ENCODE data around the gene ARFGAP1.
A peak's percentile ranks its signal among the peaks of the same experiment; 100 is the strongest.

ARFGAP1 gene

DNA sequence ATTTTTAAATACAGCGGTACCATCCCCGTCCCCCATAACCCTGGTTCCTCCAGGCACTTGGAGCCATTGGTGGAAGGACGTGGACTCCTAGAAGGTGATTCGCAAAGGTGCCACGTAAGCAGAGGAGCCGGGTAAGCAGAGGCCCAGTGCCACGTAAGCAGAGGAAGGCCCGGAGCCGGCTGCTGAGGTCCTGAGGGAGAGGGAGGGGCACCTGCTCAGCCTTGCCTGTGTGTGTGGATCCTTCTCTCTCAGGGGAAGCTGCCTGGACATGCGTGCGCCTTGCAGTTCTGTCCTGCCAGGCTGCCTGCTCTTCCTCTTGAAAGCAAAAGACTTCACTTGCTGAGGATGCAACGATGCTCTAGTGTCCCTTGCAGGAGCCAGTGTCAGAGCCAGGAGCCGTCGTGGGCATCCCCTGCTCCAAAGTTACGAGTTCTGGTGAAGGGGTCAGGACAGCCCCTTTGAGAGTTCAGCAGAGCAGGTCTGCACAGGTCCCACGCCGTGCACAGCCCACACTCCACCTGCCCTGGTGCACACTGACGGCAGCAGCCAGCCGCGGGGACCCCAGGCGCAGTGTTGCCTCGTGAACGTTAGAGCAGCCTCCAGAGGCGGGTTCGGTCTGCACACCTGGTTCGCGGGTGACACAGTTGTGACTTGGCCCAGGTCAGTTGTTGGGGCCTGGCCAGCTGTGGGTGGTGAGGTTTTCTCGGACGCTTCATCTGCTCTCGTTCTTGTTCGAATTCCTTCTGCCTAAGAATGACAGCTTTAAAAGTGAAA lies 16.5 kb upstream of the ARFGAP1 start:
- in situ Hi-C loops (cut with MboI; ENCODE audit: low pct_unique_long_range_greater_than_20kb, low sequenced_read_pairs): no loop called here
- DNase-seq: peak; percentile 21

DNA sequence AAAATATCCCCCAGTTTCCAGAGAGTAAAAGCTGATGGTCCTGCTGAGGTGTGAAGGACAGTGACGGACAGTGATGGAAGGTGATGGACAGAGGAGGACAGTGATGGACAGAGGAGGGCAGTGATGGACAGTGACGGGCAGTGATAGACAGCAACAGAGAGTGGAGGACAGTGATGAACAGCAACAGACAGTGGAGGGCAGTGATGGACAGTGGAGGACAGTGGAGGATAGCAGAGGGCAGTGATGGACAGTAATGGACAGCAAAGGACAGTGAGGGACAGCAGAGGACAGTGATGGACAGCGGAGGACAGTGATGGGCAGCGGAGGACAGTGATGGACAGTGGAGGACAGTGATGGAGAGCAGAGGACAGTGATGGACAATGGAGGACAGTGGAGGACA lies 15.7 kb upstream of the ARFGAP1 start:
- DNase-seq: no peak
- in situ Hi-C loops (cut with MboI; ENCODE audit: low pct_unique_long_range_greater_than_20kb, low sequenced_read_pairs): no loop called here

DNA sequence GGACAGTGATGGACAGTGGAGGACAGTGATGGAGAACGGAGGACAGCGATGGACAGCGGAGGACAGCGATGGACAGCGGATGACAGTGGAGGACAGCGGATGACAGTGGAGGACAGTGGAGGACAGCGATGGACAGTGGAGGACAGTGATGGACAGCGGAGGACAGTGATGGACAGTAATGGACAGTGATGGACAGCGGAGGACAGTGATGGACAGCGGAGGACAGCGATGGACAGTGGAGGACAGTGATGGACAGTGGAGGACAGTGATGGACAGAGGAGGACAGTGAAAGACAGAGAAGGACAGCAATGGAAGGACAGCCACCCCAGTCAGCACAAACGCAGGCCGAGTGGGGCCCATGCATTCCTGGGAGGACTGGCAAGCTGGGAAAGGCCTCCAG lies 15.0 kb upstream of the ARFGAP1 start:
- in situ Hi-C loops (cut with MboI; ENCODE audit: low pct_unique_long_range_greater_than_20kb, low sequenced_read_pairs): no loop called here
- no peak for DNase-seq

DNA sequence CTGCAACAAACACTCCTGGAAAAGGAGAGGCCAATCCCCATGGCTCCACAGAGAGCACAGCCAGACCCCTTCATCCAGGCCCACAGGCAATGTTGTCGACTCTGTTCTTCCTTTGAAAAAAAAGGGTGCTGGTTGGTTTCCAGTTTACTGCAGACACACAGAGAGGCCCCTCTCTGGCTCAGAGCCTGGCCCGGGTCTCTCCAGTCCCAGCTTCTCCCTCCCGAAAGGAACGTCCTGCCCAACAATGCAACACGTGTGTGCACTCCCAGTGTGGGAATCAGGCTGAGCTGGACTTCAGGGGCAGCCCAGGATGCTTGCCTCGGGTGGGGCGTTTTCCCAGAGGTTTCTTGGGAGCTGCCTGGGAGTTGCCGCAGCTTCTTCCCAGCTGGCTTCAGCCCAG lies 13.8 kb upstream of the ARFGAP1 start:
- in situ Hi-C loops (cut with MboI; ENCODE audit: low pct_unique_long_range_greater_than_20kb, low sequenced_read_pairs): no loop called here
- DNase-seq: no peak

DNA sequence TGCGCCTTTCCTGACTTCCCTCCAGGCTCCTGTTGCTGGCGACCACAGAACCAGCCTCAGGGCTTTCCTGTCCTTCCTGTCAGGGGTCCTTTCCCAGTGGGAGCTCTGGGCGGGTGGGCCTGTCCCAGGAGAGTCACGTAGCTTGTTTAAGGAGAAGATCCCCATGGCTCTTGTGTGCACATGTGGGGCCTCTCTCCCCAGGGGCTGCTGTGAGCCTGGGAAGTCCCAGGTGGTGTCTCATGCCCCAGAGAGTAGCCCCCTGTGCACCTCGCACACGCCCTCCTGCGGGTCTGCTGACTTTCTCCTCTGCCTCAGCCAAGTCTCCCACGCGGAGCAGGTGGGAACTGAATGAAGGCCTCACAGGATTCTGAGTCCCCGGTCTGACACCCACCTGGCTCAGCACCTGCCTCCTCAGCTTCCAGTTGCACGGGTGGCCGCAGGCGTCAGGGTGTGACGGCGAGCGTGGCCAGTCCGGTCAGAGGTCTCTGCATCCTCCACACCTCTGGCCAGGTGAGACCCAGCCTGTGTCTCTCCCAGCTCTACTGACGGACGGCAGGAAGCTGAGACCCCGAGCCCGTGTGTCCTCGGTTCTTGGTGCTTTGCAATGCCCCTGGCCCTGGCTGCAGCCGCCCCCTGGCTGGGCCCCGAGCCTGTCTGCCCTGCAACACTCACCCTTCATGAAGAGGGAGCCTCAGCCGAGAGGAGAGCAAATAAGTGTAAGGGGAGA lies 12.7 kb upstream of the ARFGAP1 start:
- no peak for DNase-seq
- in situ Hi-C loops (cut with MboI; ENCODE audit: low pct_unique_long_range_greater_than_20kb, low sequenced_read_pairs): no loop called here

DNA sequence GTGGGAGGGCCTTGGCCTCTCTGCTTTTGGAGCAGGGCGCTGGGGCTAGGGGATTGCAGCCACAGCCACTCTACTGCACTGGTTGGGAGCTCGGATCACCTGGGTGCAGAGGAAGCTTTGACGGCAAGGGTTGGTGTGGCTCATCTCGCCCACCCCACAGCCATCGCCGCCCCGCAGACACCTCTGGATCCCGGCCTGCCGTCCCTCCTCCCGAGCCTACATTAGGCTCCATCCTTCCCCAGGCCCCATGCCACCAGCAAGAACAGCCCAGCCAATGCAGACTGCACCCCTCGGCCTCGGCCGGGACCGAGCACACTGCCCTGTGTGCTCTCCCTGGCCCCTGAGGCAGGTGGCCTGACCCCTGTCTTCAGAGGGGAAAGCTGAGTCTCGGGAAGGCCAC lies 12.1 kb upstream of the ARFGAP1 start:
- no peak for DNase-seq
- in situ Hi-C loops (cut with MboI; ENCODE audit: low pct_unique_long_range_greater_than_20kb, low sequenced_read_pairs): no loop called here

DNA sequence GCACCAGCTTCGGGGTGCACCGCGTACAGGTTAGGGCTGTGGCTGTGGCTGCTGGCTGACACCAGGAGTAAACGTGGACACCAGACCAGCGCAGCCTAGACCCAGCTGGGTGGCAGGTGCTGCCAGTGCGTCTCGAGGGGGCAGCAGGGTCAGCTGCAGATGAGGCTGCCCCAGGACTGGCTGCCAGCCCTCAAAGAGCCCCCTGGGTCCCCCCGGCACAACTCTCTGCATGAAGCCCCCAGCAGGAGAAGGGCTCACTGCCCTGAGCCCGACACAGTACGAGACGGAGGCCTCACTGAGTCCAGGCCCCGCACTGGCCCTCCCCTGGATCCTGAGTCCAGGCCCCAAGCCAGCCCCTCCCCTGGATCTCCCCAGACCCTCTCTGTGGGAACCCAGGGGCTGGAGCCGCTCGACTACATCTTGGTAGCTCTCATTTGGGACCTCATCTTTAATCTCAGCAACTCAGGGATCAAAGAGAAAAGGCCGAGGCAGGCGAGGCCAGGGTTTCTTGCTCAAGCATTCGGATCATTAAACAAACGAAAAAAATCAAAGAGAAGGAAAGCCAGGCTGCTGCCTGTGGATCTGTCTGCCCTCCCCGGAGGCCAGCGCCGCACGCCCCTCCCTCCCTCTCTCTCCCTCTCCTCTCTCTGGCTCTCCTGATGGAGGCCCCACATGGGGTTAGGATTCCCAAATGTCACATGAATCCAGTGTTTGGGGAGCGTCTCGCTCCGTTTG lies 11.4 kb upstream of the ARFGAP1 start:
- in situ Hi-C loops (cut with MboI; ENCODE audit: low pct_unique_long_range_greater_than_20kb, low sequenced_read_pairs): no loop called here
- DNase-seq: no peak

DNA sequence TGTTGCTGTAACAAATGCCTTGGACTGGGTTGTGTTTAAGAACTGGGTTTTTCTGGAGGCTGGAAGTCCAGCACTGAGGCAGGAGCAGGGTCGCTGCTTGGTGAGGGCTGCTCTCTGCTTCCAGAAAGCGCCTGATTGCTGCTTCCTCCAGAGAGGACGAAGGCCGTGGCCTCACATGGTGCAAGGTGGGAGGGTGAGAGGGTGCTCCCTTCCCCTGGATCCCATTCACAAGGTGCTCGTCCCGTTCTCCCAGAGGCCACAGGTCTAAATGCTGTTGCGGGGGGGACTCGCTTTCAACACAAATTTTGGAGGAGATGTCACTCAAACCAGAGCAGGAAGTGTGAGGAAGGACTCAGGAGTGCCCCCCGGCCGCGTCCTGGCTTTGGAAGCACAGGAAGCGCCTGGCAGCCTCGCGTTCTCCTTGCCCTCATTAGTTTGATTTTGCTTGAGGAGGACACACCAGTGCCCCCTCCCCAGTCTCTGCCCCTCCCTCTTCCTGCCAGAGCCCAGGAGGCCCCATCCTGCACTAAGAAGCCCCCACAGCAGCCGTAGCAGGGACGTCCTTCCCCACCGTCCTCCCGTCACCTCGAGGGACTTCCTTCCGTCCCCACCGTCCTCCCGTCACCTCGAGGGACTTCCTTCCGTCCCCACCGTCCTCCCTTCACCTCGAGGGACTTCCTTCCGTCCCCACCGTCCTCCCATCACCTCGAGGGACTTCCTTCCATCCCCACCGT lies 10.7 kb upstream of the ARFGAP1 start:
- DNase-seq: no peak
- in situ Hi-C loops (cut with MboI; ENCODE audit: low pct_unique_long_range_greater_than_20kb, low sequenced_read_pairs): no loop called here

DNA sequence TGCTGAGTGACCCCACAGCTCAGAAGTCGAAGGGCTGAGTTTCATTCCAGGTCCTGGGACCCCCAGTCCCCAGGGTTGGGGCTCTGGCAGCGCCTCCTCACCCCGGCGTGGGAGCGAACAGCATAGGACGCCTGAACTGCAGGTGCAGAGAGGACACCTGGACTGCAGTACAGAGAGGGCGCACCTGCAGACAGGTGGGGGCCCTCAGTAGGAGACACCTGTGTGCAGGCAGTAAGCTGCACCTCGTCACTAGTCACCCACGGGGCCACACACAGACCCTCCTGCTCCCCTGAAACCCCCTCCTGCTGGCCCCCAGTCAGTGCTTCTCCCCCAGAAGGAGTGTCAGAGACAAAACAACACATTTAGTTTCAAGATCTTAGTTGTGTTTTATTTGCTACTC lies 9.8 kb upstream of the ARFGAP1 start:
- DNase-seq: no peak
- in situ Hi-C loops (cut with MboI; ENCODE audit: low pct_unique_long_range_greater_than_20kb, low sequenced_read_pairs): no loop called here

DNA sequence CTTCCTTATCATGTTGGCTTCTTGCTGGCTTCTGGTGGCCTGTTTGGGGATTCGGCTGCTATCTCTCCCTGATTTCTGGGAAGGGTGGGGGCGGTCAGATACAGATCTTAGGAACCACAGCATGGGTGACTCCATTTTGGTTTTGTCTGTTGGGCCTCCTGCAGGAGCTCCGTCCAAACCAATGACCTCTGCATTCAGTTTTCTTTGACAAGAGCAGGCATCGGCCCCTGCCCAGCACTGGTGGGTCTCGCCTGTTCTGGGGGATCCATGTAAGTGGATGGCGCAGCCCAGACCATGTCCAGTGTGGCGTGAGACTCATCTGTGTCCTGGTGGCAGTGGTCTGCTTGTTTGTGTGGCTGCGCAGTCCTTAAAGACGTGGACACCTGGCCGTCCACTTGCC lies 8.6 kb upstream of the ARFGAP1 start:
- in situ Hi-C loops (cut with MboI; ENCODE audit: low pct_unique_long_range_greater_than_20kb, low sequenced_read_pairs): no loop called here
- no peak for DNase-seq

DNA sequence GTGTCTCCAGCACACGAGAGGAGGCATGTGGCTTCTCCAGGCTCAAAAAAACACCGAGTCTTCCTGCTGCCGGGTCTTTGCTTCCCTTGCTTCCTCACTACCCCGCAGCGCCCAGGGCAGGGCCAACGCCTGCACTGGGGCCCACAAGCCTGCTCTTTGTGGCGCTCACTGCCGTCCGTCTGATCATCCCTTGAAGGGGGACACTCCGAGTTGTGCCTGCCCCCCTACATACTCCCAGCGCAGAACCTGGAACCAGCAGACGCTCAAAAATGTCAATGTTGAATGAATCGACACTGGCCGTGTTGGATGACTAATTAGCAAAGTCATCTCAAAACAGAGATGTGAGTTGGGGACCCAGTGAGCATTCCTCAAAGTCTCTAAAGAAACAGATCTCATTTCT lies 8.1 kb upstream of the ARFGAP1 start:
- DNase-seq: no peak
- in situ Hi-C loops (cut with MboI; ENCODE audit: low pct_unique_long_range_greater_than_20kb, low sequenced_read_pairs): no loop called here

DNA sequence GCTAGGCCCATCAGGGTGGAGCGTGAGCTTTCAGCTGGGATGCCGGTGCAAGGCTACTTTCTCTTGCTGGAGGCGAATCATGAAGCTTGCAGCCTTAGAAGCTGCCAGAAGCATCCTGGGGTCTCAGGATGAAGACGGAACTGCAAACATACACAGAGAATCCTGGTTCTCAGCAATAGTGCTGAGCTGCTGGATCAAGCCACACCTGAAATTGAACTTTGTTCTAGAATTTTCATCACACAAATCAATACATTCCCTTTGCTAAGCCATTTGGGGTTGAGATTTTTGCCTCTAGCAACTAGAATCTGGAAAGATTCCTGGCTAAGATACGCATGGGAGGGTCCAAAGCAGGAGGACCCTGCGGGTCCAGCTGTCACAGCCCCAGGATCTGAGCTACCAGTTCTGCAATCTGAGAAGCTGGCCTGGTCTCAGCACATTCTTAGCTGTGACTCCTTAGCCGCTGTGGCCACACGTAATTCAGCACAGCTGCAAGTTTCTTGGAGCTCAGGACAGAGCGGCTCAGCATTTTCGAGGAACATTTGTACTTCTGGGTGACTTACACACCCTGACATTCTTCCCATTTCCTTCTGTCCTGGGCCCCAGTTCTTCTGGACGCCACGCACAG lies 6.6 kb upstream of the ARFGAP1 start:
- no peak for DNase-seq
- in situ Hi-C loops (cut with MboI; ENCODE audit: low pct_unique_long_range_greater_than_20kb, low sequenced_read_pairs): no loop called here

DNA sequence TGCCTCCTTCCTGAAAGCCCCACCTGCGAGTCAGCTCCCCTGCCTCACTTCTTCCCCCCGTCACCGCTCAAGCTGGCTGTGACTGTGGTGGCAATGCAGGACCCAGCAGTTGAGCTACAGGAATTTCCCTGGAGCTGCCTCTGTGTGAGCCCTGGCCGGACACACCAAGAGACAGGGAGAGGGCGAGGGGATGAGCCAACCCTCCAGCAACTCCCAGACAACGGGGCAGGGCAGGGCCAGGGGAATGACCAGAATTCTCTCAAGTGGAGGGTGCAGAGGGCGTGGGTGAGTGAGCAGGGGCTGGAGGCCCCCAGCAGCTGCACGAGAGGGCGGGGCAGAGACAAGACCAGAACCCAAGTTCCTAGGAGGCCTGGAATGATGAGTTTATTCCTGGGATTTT lies 4.9 kb upstream of the ARFGAP1 start:
- no peak for DNase-seq

DNA sequence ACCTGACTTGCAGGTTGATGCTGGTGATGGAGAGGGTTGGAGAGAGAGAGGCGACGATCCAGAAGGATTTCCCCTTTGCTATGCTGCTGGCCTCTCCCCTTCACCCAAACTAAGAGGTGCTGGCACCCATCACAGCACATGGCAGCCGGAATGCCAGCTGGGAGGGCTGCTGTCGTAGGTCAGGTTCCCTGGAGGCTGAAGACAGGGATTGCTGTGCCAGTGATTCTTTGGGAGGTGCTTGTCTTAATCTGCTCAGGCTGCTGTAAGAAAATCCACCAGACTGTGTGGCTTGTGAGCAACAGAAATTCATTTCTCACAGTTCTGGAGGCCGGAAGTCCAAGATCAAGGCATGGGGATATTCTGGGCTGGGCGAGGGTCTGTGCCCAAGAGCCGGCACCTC lies 4.4 kb upstream of the ARFGAP1 start:
- no peak for DNase-seq
- in situ Hi-C loops (cut with MboI; ENCODE audit: low pct_unique_long_range_greater_than_20kb, low sequenced_read_pairs): no loop called here

More for the DNA sequence above, 4.9 kb upstream of the ARFGAP1 start:
- in situ Hi-C loops (cut with MboI; ENCODE audit: low pct_unique_long_range_greater_than_20kb, low sequenced_read_pairs): no loop called here

DNA sequence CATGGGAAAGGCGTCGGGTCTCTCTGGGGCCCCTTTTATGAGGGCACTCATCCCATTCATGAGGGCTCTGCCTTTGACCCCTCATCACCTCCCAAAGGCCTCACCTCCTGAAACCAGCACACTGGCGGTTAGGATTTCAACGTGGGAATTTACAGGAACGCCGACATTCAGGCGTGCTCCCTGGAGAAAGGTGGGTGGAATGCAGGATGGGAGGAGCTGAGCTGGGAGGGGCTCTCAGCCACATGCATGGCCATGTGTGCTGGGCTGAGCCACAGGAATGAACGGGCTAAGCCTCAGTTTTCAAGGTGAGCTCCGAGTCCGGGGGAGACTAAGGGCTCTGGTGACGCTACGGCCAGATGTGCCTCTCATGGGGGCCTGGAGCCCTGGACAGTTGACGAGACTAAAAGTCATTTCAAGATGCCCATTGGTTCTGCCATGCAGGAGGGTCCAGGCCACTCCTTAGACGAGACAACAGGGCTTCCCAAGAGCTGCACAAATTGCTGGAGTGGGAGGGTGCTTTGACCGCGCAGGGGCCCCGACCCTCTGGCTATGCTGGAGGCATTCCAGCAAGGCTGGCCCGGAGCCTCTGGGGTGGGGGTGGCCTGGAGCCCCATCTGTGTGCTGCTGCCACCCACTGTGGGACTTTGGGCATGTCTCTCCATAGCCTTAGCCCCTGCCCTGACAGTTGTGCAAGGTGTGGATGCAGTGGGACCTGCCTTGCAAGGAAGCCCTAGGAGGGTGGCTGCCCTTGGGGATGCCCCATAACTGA lies 3.8 kb upstream of the ARFGAP1 start:
- DNase-seq: no peak
- in situ Hi-C loops (cut with MboI; ENCODE audit: low pct_unique_long_range_greater_than_20kb, low sequenced_read_pairs): no loop called here

DNA sequence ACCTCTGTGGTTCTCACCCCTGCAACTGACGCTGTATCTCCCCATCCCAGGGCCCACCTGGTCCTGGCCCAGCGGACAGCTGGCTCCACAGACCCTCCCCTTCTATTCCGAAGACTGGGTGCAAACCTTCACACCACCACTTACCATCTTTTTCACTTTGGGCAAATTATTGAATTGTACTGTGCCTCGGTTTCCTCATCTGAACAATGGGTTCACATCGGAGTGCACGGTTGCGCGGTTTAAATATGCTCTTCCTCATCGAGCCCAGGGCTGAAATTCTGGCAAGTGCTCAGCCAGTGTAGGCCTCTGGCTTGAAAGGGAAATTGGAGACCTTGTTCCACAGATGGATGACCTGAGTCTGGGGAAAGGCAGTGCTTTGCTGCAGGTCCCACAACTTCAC lies 2.9 kb upstream of the ARFGAP1 start:
- no peak for DNase-seq
- in situ Hi-C loops (cut with MboI; ENCODE audit: low pct_unique_long_range_greater_than_20kb, low sequenced_read_pairs): no loop called here

DNA sequence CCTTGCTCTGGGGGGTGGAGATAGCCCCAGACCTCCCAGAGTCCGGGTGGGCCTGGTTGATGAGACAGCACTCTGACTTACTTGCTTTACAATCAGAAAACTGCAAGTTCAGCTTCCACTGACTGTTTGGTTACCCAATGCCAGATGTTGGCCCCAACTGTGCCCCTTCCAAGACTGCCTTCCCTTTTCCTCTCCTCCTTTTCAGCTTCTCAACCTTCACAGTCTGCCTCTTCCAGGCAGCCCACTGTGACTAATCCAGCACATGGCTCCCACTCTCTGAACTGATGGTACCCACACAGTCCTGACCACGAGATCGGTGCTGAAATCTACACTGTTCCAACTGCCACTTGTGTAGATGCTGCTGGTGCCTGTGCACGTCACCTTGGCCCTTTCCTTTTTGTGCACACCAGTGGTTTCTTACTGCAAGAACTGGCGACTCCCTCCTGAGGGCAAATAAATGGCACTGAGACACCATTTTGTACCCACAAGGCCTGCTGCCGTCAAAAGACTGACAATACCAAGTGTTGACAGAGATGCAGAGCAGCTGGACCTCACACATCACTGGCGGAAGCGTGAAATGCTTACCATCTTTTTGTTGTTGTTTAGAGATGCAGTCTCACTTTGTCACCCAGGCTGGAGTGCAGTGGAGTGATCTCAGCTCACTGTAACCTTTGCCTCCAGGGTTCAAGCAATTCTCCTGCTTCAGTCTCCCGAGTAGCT lies 1.8 kb upstream of the ARFGAP1 start:
- DNase-seq: no peak
- in situ Hi-C loops (cut with MboI; ENCODE audit: low pct_unique_long_range_greater_than_20kb, low sequenced_read_pairs): no loop called here

DNA sequence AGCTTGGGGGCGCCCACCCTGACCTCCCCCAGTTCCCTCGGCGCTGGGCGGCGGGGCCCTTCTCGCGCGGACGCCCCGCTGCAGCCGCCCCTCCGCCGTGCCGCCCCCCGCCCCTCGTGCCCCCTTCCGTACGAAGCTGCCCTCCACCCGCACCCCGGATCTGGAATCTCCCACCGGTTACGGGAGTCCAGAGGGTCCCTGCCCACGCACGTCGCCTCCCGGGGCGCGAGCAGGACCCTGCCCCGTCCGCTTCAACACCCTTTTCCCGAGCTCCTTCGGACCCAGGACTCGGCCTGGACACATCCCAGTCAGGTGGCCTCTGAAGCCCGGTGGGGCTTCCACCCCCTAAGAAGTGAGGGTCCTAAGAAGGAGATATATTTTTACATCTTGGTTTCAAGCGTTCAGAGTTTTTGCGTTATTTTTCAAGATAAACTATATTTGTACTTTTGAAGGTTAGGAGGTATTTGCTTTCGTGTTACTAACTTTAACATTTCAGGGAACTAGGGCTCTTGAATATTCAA lies 506 bp downstream of the ARFGAP1 start:
- in situ Hi-C loops (cut with MboI; ENCODE audit: low pct_unique_long_range_greater_than_20kb, low sequenced_read_pairs): no loop called here
- DNase-seq: no peak
